GM19463 (cell line): ENCODE data around the gene HEMK1.

Experiments used
- ATAC-seq: cut with Tn5 transposase; IDR thresholded peaks from one replicate; pipeline ENCODE4 v1.9.1; 2021; ENCODE audit warnings: mild to moderate bottlenecking, moderate library complexity; ENCODE audit not compliant: unreplicated experiment

Gene HEMK1

GRCh38 chr3:50612970-50613846 lies 43.9 kb downstream of the HEMK1 start:
- no peak for ATAC-seq

- no peak for ATAC-seq
These were observed 45.9 kb downstream of the HEMK1 start for GRCh38 chr3:50615190-50615589.

GRCh38 chr3:50616003-50616769 lies 46.9 kb downstream of the HEMK1 start:
- ATAC-seq = peak; percentile 20

GRCh38 chr3:50616770-50617095 lies 47.4 kb downstream of the HEMK1 start:
- peak; percentile 56 for ATAC-seq

- peak; percentile 17 for ATAC-seq
These were observed 47.9 kb downstream of the HEMK1 start, which contains the start of gene MAPKAPK3 for GRCh38 chr3:50617096-50617791. Gene MAPKAPK3 (plus strand): TSS chr3:50617151. CDS start chr3:50617566, 415 bp downstream.

GRCh38 chr3:50617911-50618481 lies 48.7 kb downstream of the HEMK1 start:
- ATAC-seq = no peak

- ATAC-seq = no peak
These were observed 51.1 kb downstream of the HEMK1 start for GRCh38 chr3:50620420-50620819.

GRCh38 chr3:50620820-50621219 lies 51.5 kb downstream of the HEMK1 start:
- ATAC-seq = no peak

- ATAC-seq = no peak
These were observed 53.6 kb downstream of the HEMK1 start for GRCh38 chr3:50622881-50623280.

GRCh38 chr3:50623840-50624474 lies 54.6 kb downstream of the HEMK1 start:
- peak; percentile 66 for ATAC-seq

GRCh38 chr3:50624634-50625033 lies 55.3 kb downstream of the HEMK1 start:
- no peak for ATAC-seq

GRCh38 chr3:50625231-50626182 lies 56.2 kb downstream of the HEMK1 start:
- no peak for ATAC-seq

- ATAC-seq = no peak
These were observed 57.1 kb downstream of the HEMK1 start for GRCh38 chr3:50626401-50626800.

- no peak for ATAC-seq
These were observed 58.2 kb downstream of the HEMK1 start for GRCh38 chr3:50627407-50628051.

- no peak for ATAC-seq
These were observed 59.3 kb downstream of the HEMK1 start for GRCh38 chr3:50628601-50629000.

- ATAC-seq = no peak
These were observed 61.1 kb downstream of the HEMK1 start for GRCh38 chr3:50630394-50630793.

GRCh38 chr3:50630877-50631276 lies 61.6 kb downstream of the HEMK1 start:
- ATAC-seq = no peak

GRCh38 chr3:50632450-50632849 lies 63.1 kb downstream of the HEMK1 start:
- ATAC-seq = no peak

GRCh38 chr3:50633230-50633790 lies 64.0 kb downstream of the HEMK1 start:
- ATAC-seq = no peak
